ENCODE data around the gene GPX5. TPM values are rescaled to one million over a fixed set of nuclear protein-coding genes. Genes with fewer than 3 reads are reported as not detected.

GPX5 gene
- total RNA-seq, 1 donor from 2014 or later, result 4.6 TPM

GRCh38 chr6:28555136-28555535 is 29.5 kb downstream of the GPX5 start:
- no peak for DNase-seq (ENCODE audit: low spot score)

GRCh38 chr6:28558629-28559028 is 32.9 kb downstream of the GPX5 start:
- no peak for DNase-seq (ENCODE audit: low spot score)

GRCh38 chr6:28563430-28564095 is 37.9 kb downstream of the GPX5 start:
- no peak for DNase-seq (ENCODE audit: low spot score)

GRCh38 chr6:28565823-28566526 is 40.3 kb downstream of the GPX5 start:
- no peak for DNase-seq (ENCODE audit: low spot score)

- DNase-seq (ENCODE audit: low spot score), result no peak
These were observed 41.0 kb downstream of the GPX5 start for GRCh38 chr6:28566527-28567252.

- DNase-seq (ENCODE audit: low spot score), result no peak
These were observed 41.8 kb downstream of the GPX5 start for GRCh38 chr6:28567506-28567905.

GRCh38 chr6:28568515-28569108 is 42.9 kb downstream of the GPX5 start:
- DNase-seq (ENCODE audit: low spot score), result no peak

GRCh38 chr6:28569748-28570147 is 44.1 kb downstream of the GPX5 start:
- DNase-seq (ENCODE audit: low spot score), result no peak

- no peak for DNase-seq (ENCODE audit: low spot score)
These were observed 54.8 kb downstream of the GPX5 start for GRCh38 chr6:28580475-28580874.

GRCh38 chr6:28583463-28583862 is 57.8 kb downstream of the GPX5 start:
- no peak for DNase-seq (ENCODE audit: low spot score)

Other genes with a start within 250 kb of the GPX5 start
- gene PGBD1, start 244.3 kb upstream of the GPX5 start, total RNA-seq (ENCODE audit: insufficient read depth, low replicate concordance), result 9.9 TPM
- 10.6 TPM for gene ZSCAN31, start 189.7 kb upstream of the GPX5 start, total RNA-seq (ENCODE audit: insufficient read depth, low replicate concordance)
- 5.5 TPM for gene ZKSCAN3, start 175.9 kb upstream of the GPX5 start, total RNA-seq (ENCODE audit: insufficient read depth, low replicate concordance)
- 8.7 TPM for gene ZSCAN12, start 126.1 kb upstream of the GPX5 start, total RNA-seq (ENCODE audit: insufficient read depth, low replicate concordance)
- 6.5 TPM for gene ZSCAN23, start 82.4 kb upstream of the GPX5 start, total RNA-seq (ENCODE audit: insufficient read depth, low replicate concordance)
- gene GPX6, start 10.1 kb upstream of the GPX5 start, total RNA-seq (ENCODE audit: insufficient read depth, low replicate concordance), result 1.4 TPM

Measured in umbilical cord (tissue), 2 donors.